HG03354 (cell line): ENCODE results near the gene CPPED1.
"Not testable (repeated sequence)": the region's sequence is repeated elsewhere in the genome, so short reads cannot be mapped to it uniquely, and the experiment has no call there.

Experiments
- ATAC-seq: cut with Tn5 transposase; IDR thresholded peaks from one replicate; pipeline ENCODE4 v1.9.1; 2021; ENCODE audit warnings: mild to moderate bottlenecking; ENCODE audit not compliant: unreplicated experiment, poor library complexity, severe bottlenecking

CPPED1 gene

GRCh38 chr16:12775656-12776236, 27.9 kb downstream of the CPPED1 start:
- no peak for ATAC-seq

DNA sequence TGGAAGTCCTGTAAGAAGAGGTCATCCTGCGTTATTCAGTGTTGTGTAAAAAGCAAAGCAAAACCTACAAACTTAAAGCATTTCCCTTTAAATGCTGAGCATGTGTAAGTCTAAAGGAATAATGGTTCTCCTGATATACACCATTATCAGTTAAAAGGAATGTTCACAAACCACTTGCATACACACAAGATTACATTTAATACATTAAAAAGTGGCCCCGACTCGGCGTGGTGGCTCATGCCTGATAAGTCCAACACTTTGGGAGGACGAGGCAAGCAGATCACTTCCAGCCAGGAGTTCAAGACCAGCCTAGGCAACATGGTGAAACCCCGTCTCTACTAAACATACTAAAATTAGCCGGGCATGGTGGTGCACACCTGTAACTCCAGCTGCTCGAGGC, 30.5 kb downstream of the CPPED1 start:
- ATAC-seq, result no peak

- no peak for ATAC-seq
Observed at GRCh38 chr16:12771341-12771798, 32.3 kb downstream of the CPPED1 start.

GRCh38 chr16:12769525-12769924, 34.2 kb downstream of the CPPED1 start:
- no peak for ATAC-seq

DNA sequence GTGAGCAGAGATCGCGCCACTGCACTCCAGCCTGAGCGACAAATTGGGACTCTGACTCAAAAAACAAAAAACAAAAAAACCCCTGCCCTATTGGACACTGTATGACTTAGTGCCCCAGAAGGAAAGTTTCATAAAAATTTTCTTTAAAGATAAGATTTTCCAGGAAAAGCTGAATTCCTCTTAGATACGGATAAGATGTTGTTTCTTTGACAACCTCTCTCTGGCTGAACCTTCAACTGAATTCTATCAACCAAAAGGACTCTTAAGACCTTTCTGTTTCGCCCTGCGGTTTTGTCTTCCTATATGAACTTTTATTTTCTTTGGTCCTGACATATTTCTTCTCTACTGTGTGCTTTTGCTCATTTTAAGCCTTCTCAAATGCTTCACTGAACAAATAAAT, 35.8 kb downstream of the CPPED1 start:
- ATAC-seq, result no peak

DNA sequence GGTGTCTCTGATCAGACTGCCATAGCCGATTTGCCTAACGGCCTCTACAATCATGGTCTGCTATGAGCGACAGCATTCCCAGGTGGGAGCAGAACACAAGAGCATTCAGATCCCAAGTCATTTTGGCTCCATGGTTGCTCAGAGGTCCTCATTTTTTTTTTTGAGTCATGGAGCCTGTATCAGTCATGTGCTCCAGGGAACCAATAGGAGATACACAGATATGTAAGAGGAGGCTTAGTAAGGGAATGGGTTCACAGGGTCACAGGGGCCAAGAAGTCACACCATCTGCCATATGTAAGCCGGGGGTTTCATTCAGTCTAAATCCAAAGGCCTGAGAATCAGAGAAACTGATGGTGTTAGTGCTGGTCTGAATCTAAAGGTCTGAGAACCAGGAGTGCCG, 36.8 kb downstream of the CPPED1 start:
- no peak for ATAC-seq

- not testable (repeated sequence) for ATAC-seq
Observed at GRCh38 chr16:12766208-12766607, 37.5 kb downstream of the CPPED1 start.

DNA sequence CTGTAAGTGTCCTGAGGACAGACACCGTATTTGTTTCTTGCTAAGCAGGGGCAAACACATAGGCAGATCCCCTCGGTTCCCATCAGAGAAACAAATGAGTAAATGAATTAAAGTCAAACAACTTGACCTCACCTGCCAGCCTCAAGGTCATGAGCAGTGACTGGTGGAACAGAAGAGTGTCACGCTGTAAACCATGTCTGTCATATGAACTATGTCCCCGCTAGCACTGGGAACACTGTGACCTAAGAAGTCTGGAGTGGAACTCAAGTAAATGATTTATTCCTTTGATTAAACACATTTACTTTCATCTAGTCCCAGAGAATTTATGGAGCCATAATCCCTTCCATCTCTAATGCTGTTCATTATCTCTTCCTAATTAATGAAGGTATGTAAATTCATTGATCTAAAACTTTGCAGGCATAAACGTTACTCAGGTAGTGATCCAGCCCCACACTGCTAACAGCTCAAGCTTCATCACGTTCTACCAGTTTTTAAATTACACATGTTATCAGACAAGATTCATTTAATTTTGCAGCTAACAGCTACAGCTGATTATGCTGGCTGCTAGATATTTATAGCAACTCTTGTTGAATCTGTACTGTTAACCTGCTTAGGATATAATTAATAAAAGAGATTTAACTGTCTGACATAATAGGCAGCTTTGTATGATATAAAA, 38.7 kb downstream of the CPPED1 start:
- no peak for ATAC-seq

GRCh38 chr16:12763517-12763916, 40.2 kb downstream of the CPPED1 start:
- ATAC-seq, result no peak

DNA sequence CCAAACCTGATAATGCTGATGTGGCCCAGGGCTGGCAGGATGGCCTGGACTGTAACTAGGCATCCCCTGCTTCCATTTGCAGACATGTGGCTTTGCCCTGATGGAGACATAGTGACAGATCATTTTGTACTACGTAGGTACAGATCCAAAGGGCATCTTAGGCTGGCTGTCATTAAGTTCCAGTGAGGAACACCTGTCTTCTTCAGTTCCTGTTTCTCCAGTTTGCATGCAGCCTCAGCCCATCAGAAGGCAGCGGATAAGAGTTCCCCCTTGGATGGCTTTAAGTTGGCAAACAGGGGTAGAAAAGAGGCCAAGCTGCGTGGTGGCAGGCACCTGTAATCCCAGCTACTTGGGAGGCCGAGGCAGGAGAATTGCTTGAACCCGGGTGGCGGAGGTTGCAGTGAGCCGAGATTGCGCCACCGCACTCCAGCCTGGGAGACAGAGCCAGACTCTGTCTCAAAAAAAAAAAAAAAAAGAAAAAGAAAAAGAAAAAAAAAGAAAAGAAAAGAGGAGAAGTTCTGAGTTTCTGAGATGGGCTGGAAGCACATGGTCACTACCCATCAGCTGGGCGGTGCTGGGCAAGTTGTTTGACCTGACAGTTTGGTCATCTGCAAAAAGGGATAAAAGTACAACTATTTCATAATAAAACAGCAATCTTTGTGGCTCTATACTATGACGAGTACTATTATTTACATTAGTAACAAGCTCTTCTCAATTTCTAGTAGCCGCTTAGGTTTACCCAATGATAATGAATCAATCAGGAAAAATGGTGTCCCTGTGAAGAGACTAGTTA, 42.7 kb downstream of the CPPED1 start:
- ATAC-seq, result no peak

- ATAC-seq, result no peak
Observed at GRCh38 chr16:12758670-12759558, 44.8 kb downstream of the CPPED1 start.

- no peak for ATAC-seq
Observed at GRCh38 chr16:12758031-12758669, 45.5 kb downstream of the CPPED1 start.

DNA sequence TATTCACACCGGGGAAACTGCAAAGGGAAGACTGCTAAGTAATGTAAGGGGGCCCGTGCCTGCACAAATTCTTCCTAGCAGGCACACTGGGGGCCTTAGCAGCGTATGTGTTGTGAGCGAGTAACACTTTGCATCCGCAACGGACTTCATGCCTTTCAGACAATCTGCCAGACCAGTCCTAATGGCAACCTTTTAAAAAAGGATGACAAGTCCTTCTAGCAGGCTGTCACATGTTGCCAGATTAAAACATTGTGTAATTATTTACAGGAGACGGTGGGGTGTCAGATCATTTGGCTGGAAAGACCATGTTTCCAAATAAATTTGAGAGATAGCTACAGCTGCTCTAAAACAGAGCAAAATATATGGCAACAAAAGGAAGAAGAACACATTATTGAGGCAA, 46.1 kb downstream of the CPPED1 start:
- no peak for ATAC-seq

DNA sequence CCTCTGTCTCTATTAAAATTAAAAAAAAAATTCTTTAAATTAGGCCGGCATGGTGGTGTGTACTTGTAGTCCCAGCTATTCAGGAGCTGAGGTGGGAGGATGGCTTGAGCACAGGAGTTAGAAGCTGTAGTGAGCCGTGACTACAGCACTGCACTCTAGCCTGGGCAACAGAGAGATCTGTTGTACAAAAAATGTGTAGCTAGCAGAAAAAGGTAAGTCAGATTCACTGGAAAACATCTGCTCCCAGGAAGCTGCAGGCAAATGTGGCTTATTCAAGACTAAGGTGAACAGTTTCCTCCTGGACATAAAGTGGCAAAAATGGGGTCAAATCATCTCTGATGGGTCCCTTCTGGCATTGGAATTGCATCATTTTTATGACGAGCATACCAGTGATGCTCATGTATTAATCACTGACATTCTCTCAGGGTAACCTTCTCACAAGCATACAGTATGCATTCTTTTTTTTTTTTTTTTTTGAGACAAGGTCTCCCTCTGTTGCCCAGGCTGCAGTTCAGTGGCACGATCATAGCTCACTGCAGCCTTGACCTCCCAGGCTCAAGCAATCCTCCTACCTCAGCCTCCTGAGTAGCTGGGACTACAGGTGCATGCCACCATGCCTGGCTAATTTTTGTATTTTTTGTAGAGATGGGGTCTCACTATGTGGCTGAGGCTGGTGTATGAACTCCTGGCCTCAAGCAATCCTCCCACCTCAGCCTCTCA, 48.7 kb downstream of the CPPED1 start:
- ATAC-seq, result no peak

DNA sequence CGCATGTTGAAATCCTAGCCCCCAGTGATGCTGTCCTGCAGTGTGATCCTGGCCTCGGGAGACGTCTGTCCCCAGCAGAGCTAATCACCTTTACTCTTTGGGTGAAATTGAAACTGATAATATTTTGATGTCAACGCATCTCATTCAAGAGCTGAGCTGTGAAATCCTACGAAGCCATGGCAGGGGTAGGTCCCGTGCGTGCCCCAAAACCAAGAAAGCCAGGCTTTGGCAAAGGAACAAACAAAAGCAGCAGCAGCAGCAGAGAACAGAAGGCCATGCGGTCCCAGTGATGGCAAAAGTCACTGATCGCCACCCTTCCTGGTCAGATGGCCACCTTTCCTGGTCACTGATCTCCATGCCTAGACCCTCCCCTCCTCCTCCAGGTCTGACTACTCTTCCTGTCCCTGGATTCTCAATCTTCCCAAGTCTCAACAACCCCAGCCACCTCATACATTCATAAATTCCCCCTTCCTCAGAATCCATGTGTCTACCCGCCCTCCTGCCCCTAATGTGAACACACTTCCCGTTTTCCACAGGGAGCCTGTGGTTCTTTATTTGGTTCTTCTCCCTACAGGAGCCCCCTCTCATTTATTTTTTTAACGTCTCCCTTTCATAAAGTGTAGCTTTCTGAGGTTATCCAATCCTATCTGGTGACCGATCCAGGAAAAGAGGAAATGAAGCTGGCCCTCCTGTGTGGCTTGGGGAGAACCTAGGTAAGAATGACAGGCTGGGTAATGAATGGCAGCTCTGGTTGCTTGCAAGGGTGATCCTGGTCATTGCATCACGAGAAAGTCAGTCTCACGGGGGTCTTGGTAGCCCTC, 50.3 kb downstream of the CPPED1 start:
- ATAC-seq, result no peak

DNA sequence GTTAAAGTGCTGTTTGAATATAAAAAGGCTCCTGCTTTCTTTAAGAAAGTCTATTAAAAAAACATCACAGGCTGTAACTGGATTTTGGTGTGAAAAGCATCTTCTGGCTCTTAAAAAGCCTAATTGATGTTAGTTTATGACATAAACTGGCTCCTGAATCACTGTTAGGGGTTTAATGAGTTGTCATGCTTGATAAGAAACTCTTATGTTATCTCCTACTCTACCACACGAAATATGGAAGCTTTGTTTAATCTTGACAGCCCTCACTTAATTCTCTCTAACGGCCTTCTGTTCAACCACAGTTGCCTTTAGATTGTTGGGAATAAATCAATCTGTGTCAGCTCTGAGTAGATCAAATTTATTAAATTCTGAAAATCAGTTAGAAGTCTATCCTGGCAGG, 51.5 kb downstream of the CPPED1 start:
- no peak for ATAC-seq

GRCh38 chr16:12750554-12750918, 53.2 kb downstream of the CPPED1 start:
- no peak for ATAC-seq

GRCh38 chr16:12749076-12749475, 54.6 kb downstream of the CPPED1 start:
- ATAC-seq, result no peak
